Stimulated activated CD8-positive, alpha-beta memory T cell treated with anti-CD3 and anti-CD28 coated beads, Interleukin-15, amount 100 ng/mL, for 24 hours (primary cell): ENCODE results near the gene CACNG5.

ENCODE experiments used
- DNase-seq: peaks from one replicate; pipeline ENCODE4 v3.0.0-alpha.2; 2020; ENCODE audit warnings: low read depth

CACNG5 gene

GRCh38 chr17:66826856-66827255 is 8.1 kb upstream of the CACNG5 start:
- DNase-seq: no peak

- DNase-seq: no peak
Observed at GRCh38 chr17:66829386-66829864, 5.5 kb upstream of the CACNG5 start.

- no peak for DNase-seq
Observed at GRCh38 chr17:66829883-66830282, 5.0 kb upstream of the CACNG5 start.

DNA sequence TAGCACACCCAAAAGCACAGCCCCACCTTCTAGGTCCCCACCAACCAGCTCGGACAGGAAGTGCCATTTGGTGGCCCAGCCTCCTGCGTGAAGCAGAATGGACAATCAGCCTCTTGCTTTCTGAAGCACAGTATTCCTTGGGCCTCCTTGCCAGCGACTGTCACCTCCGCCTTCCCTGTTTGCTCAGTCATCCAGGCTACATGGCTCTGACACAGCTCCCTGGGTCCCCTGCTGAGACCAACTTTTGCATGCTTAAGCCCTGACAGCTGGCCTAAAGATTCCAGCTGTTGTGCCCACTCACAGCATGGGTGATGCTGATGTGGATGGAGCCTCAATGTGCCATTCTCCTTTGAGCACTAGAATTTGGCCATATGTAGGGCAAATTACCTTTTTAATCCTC is 4.5 kb upstream of the CACNG5 start:
- no peak for DNase-seq

DNA sequence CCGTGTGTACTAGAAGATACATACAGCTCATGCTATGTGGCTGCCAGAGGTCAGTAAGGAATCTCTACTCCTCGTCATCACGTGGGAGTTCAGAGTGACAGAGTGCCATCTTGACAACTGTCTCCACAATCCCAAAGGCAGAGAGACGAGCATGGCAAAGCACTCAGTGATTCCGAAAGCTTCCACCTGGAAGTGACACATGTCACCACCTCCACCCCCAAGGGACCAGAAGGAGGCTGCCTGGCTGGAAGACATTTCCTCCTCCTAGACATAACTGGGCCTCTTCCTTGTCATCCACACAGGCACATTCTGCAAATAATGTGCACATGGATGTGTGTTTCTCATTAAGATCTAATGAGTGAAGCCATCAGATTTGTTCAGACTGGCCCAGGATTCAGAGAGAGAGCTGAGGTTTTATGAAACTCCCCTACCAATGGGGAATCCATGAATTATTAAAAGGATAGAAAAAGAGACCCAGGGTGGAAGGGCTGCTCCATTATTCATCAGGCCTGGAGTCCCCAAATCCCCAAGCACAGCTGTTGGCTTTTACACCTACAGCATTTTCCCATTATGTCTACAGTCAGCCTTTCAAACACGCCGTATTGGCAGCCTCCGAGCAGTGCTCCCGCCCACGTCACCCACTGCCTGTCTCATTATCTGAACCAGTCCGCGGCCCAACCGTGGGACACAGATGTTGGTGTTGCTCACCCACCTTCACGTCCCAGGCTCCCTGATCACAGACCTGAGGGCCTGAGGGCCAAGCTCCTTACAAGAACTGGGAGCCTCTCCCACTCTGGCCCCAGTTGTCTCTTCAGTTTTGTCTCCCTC is 3.3 kb upstream of the CACNG5 start:
- DNase-seq: no peak

DNA sequence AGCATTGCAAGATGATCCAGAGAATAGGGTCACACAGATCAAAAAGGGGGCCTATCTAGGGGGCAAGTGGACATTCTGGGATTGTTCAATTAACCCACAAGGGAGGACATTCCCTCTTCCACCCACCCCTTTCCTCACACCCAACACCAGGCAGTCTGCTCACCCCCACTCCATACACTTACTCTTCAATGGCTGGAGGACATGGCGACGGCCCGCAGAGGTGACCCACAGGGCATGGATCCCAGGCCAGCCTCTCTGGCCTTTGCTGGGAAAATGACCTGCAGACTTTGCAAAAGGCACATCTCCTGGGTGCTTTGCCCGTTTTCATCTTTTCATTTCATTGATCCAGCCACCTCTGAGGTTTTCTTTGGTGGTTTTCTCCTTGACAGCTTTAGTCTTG is 1.7 kb upstream of the CACNG5 start:
- DNase-seq: no peak

DNA sequence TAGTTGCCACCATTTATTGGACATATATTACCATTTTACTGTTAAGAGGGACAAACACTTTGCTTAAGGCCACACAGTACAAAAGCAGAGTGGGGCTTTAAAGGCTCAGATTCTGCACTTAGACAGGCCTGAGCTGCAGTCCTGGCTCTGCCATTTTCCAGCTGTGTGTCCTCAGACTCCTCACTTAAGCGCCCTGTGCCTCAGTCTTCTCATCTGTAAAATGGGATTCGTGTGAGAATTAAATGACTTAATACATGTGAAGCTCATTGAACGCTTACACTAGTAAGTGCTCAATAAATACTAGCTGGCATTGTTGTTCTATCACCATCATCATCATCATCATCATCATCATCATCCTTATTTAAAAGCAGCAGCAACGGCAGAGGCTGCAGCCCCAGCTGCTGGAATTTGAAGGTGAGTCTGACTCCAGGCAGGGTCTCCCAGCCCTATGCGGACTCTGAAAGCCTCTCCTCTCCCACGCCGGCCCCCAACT is 445 bp upstream of the CACNG5 start:
- no peak for DNase-seq

GRCh38 chr17:66835476-66835875 is 559 bp downstream of the CACNG5 start:
- no peak for DNase-seq

DNA sequence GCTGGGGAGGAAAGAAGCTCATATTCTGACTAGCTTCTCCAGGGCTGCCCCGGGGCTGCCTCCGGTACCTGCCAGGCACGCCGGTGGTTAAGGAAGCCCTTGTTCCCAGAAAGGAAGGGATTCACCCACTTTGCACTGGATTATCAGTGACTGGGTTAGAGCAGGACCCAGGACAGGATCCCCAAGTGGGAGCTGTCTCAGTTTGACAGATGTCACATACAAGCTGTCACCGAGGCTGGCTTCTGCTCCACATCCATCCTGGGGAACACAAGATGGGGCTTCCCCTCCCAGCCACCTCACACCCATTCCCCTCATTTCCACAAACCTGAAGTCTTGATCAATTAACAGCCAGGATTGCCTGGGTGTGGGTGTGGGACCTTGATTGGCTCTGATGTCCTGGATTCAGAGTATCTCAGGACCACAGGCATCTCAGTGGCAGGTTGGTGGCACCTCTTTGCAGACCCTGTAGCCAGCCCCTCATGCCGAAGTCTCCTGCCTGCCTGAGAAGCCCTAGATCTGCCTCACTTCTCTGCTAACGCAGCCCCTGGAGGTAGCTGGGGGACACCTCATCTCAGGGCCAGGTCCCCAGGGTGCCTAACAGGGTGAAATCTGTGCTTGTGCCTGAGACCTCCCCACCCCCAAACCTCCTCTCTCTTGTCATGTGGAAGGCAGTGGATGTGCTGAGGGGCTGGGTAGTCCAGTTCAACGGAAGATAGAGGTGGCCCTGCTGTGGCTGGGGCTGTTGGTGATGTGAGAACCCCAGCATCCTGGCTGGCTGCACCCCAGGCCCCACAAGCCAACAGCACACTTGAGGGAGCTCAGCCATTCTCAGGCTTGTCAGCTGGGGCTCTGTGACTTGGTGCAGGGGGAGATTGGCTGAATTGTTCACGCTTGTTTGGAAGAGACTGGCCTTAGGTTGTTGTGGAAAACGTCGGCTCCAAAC is 1.4 kb downstream of the CACNG5 start:
- no peak for DNase-seq

DNA sequence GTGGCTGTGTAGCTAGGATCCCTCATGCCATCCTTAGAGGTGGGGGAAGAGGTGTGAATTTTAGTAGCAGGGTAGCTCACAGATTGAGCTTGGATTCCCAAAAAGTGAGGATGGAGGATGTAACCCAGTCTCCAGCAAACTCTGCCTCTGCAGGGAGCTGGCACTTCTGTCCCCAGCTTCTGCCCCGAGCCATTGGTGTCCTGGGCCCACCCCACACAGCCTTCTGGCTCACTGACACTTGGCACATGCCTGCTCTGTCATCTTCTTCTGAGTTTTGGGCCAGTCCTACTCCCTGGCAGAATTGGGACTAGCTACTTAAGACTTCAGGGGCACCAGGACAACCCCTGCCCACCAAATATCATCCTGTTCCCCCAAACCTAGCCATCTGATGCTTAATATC is 2.3 kb downstream of the CACNG5 start:
- DNase-seq: no peak

DNA sequence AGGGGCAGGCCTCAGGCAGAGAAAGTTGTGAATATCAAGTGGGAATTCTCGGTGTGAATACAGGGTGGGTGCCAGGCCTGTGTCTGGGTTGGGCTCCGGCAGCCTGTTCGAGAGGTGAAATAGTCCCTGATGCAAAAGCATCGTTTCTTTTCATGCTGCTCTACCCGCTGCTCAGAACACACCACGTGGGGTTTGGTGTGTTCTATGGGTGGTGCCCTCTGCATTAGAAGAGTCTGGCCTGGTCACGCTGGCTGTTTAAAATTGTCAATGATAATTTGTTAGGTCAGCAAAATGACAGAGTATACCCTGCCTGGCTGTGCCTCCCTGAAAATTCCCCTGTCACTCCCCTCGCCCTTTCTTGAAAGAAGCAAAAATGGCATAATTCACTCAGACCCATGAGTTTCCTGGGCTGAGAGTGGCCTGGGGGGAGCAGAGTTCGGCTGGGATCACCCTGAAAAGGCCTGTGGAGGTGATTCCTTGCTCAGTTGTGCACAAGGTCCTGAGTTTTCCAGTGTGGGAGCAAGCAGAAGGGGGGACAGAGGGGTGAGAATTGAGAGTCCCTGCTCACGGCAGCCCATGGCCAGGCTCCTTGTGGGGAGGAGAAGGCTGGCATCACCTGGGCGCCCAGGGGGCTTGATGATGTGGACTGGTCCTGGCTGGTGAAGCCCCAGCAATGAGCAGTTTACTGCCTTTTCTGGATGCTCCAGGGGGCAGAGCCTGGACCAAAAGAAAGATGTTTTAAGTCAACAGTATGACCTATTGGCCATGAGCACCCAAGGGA is 3.2 kb downstream of the CACNG5 start:
- no peak for DNase-seq

DNA sequence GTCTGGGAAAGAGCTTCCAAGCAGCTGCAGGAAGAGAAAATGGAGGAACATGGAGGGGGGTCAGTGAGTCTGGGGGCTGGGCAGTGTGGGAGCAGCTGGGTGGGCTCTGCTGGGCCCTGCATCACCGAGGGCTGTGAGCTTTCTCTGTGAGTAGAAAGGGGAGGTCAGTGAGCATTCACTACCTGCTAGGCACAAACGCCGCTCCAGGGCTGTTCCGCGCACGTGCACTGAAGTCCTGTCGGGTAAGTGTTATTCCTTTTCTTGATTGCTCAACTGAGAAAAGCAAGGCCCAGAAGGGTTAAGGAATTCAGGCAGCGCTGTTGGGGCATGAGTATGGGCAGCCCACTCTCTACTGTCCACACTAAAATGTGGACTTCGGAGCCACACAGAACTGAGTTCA is 4.7 kb downstream of the CACNG5 start:
- no peak for DNase-seq

DNA sequence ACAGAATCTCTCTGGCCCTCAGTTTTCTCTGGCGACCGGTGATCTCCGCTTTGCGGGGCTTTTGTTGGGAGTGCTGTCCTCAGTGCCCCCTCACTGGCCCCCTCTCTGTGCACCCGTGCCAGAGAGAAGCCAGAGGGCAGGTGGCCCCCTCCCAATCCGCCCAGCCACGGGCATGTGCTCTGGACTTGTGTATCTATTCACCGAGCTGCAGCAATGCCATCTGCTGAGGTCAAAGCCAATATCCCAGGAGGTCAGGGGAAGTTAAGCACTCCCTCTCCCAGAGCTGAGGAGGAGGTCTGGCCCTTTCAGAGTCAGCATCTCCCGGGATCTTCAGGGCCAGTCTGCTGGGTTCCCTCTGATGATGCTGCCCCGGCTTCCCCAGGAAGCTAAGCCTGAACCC is 5.1 kb downstream of the CACNG5 start:
- no peak for DNase-seq

DNA sequence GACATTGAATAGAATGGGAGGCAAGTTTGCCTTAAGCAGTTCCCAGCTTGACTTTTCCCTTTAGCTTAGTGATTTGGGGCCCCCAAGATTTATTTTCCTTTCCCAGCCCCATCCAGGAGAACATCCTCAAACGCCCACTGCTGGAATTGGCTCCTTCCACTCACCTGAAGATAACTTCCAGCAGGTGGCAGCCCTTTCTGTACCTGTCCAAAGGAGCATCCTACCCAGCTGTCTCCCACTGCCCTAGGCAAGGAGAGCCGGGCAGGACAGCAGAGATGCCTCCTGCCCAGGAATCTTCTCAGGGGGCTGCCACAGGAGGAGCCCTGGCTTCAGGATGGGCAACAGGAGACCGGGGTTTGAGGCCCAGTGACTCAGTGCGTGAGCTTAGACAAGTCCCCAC is 6.4 kb downstream of the CACNG5 start:
- no peak for DNase-seq

DNA sequence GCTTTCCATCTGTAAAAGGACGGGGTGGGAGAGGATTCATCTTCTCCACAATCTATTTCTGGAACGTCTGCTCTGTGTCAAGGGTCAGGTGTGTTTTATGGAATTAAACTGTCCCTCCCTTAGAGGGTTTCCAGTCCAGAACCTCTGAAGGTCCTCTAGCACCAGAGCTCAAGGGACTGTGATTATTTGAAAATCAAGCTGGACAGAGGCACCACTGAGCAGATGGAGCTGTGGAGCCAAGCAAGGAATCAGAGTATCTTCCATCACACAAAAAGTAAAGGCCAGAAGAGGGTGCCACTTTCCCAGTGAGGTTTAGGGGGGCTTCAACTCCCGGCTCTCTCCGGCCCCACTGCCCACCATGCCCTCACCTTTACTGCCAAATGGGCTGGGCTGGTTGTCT is 6.8 kb downstream of the CACNG5 start:
- DNase-seq: no peak

GRCh38 chr17:66842505-66842904 is 7.6 kb downstream of the CACNG5 start:
- DNase-seq: no peak

- no peak for DNase-seq
Observed at GRCh38 chr17:66842959-66843358, 8.0 kb downstream of the CACNG5 start.

DNA sequence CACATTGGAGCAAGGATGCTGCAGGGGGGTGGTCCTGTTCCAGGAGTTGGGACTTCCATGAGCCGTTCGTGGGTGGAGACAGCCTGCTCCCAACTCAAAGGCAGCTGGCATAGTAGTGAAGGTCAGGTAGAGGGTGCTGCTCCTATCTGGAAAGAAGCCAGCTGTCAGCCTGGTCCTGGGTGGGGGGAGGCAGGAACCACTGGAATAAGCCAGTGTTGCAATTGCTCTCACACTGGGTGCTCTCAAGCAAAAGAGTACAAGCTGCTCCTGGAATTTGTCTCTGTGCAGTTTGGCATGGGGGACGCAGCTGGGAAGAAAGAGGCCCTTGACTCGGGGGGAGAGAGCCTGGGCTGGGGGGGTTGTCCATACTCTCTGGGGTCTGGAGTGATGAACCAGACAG is 8.7 kb downstream of the CACNG5 start:
- no peak for DNase-seq

- no peak for DNase-seq
Observed at GRCh38 chr17:66847704-66848103, 12.8 kb downstream of the CACNG5 start.

- no peak for DNase-seq
Observed at GRCh38 chr17:66848496-66848895, 13.6 kb downstream of the CACNG5 start.

- DNase-seq: no peak
Observed at GRCh38 chr17:66849032-66849655, 14.2 kb downstream of the CACNG5 start.
